H9 (cell line): ENCODE results near the gene CDK6. TPM values are rescaled to one million over a fixed set of nuclear protein-coding genes. Genes with fewer than 3 reads are reported as not detected.

Source experiments
- DNase-seq: peaks from one replicate; pipeline ENCODE4 v3.0.0-alpha.2; 2017
- H2AFZ ChIP-seq: one replicate; pipeline ENCODE4 v1.6.1; 2013; ENCODE audit warnings: mild to moderate bottlenecking, low read length, control low read depth, moderate library complexity
- H2AK5ac ChIP-seq: 2 replicates; pipeline ENCODE4 v1.6.1; 2013; ENCODE audit warnings: low read length, control low read depth, mixed read lengths; ENCODE audit not compliant: insufficient read length
- H2BK120ac ChIP-seq: one replicate; pipeline ENCODE4 v1.6.1; 2013; ENCODE audit warnings: low read depth, mild to moderate bottlenecking, low read length, control low read depth, inconsistent platforms; ENCODE audit not compliant: poor library complexity, severe bottlenecking
- H2BK12ac ChIP-seq: 2 replicates; pipeline ENCODE4 v1.6.1; 2013; ENCODE audit warnings: low read length, control low read depth, mixed read lengths, low read depth; ENCODE audit not compliant: insufficient read length
- H2BK15ac ChIP-seq: 2 replicates; pipeline ENCODE4 v1.6.1; 2013; ENCODE audit warnings: low read depth, low read length, control low read depth
- H2BK20ac ChIP-seq: one replicate; pipeline ENCODE4 v1.6.1; 2013; ENCODE audit warnings: low read depth, mild to moderate bottlenecking, low read length, control low read depth, inconsistent platforms; ENCODE audit not compliant: poor library complexity, severe bottlenecking
- H2BK5ac ChIP-seq: 2 replicates; pipeline ENCODE4 v1.6.1; 2013; ENCODE audit warnings: low read length, control low read depth, mixed read lengths; ENCODE audit not compliant: insufficient read length
- H3K14ac ChIP-seq: 2 replicates; pipeline ENCODE4 v1.6.1; 2013; ENCODE audit warnings: low read length, control low read depth; ENCODE audit not compliant: insufficient read depth
- H3K18ac ChIP-seq: 2 replicates; pipeline ENCODE4 v1.6.1; 2013; ENCODE audit warnings: low read depth, mild to moderate bottlenecking, mixed read lengths, low read length, control low read depth; ENCODE audit not compliant: insufficient read length
- H3K23ac ChIP-seq: 2 replicates; pipeline ENCODE4 v1.6.1; 2013; ENCODE audit warnings: low read length, control low read depth, mixed read lengths, low read depth; ENCODE audit not compliant: insufficient read length
- H3K23me2 ChIP-seq: 2 replicates; pipeline ENCODE4 v1.6.1; 2013; ENCODE audit warnings: low read depth, mild to moderate bottlenecking, mixed read lengths, low read length, control low read depth; ENCODE audit not compliant: insufficient read length, poor library complexity, severe bottlenecking
- H3K27ac ChIP-seq: 2 replicates; pipeline ENCODE4 v1.5.1; 2013; ENCODE audit warnings: low read length, control low read depth, mixed read lengths, low read depth; ENCODE audit not compliant: insufficient read length
- H3K27me3 ChIP-seq: 2 replicates; pipeline ENCODE4 v1.6.1; 2013; ENCODE audit warnings: low read length, control low read depth, inconsistent platforms; ENCODE audit not compliant: insufficient read depth
- H3K4ac ChIP-seq: 2 replicates; pipeline ENCODE4 v1.6.1; 2013; ENCODE audit warnings: low read depth, mild to moderate bottlenecking, control low read depth, inconsistent platforms, low read length, moderate library complexity
- H3K4me1 ChIP-seq: 2 replicates; pipeline ENCODE4 v1.6.1; 2013; ENCODE audit warnings: low read length, control low read depth, inconsistent platforms; ENCODE audit not compliant: insufficient read depth
- H3K4me2 ChIP-seq: 2 replicates; pipeline ENCODE4 v1.6.1; 2013; ENCODE audit warnings: low read length, control low read depth, mixed read lengths; ENCODE audit not compliant: insufficient read length, insufficient read depth
- H3K56ac ChIP-seq: 2 replicates; pipeline ENCODE4 v1.6.1; 2013; ENCODE audit warnings: low read depth, mild to moderate bottlenecking, mixed read lengths, low read length, control low read depth; ENCODE audit not compliant: insufficient read length
- H3K79me1 ChIP-seq: 2 replicates; pipeline ENCODE4 v1.6.1; 2013; ENCODE audit warnings: low read depth, mild to moderate bottlenecking, moderate library complexity, low read length, control low read depth, inconsistent platforms; ENCODE audit not compliant: insufficient read depth, poor library complexity, severe bottlenecking
- H3K79me2 ChIP-seq: 2 replicates; pipeline ENCODE4 v1.6.1; 2013; ENCODE audit warnings: low read length, control low read depth, inconsistent platforms; ENCODE audit not compliant: insufficient read depth
- H3K9ac ChIP-seq: 2 replicates; pipeline ENCODE4 v1.6.1; 2013; ENCODE audit warnings: low read length, control low read depth, mixed read lengths; ENCODE audit not compliant: insufficient read length; ENCODE audit errors: extremely low read depth
- H3K9me3 ChIP-seq: one replicate; pipeline ENCODE4 v1.6.1; 2013; ENCODE audit warnings: low read depth, low read length, inconsistent platforms; ENCODE audit not compliant: control insufficient read depth
- H3T11ph ChIP-seq: one replicate; pipeline ENCODE4 v1.6.1; 2013; ENCODE audit warnings: mild to moderate bottlenecking, low read length, control low read depth, inconsistent platforms
- H4K20me1 ChIP-seq: one replicate; pipeline ENCODE4 v1.6.1; 2013; ENCODE audit not compliant: control insufficient read depth, insufficient read length, insufficient read depth
- H4K5ac ChIP-seq: 2 replicates; pipeline ENCODE4 v1.6.1; 2013; ENCODE audit warnings: low read depth, mild to moderate bottlenecking, mixed read lengths, low read length, control low read depth; ENCODE audit not compliant: insufficient read length
- H4K8ac ChIP-seq: replicated peaks from 2 replicates; pipeline ENCODE4 v1.6.1; 2013; ENCODE audit warnings: low read length, control low read depth, mixed read lengths, low read depth; ENCODE audit not compliant: insufficient read length
- H4K91ac ChIP-seq: 2 replicates; pipeline ENCODE4 v1.6.1; 2013; ENCODE audit warnings: low read depth, mild to moderate bottlenecking, moderate library complexity, mixed read lengths, low read length, control low read depth; ENCODE audit not compliant: insufficient read length
- H3K27ac Mint-ChIP-seq, 3 experiments: 2 replicates in 2 of 3; 3 replicates in 1 of 3; pipeline ENCODE4 v1.8.0; 2020 to 2021; ENCODE audit warnings: mixed read lengths in 3 of 3, mild to moderate bottlenecking in 1 of 3, moderate library complexity in 1 of 3
- H3K27me3 Mint-ChIP-seq: 2 replicates; pipeline ENCODE4 v1.8.0; 2021; ENCODE audit warnings: low read depth, mild to moderate bottlenecking, moderate library complexity, mixed read lengths
- H3K36me3 Mint-ChIP-seq, 3 experiments: 2 replicates in 2 of 3; 3 replicates in 1 of 3; pipeline ENCODE4 v1.8.0; 2020 to 2021; ENCODE audit warnings: low read depth in 3 of 3, mixed read lengths in 3 of 3; ENCODE audit not compliant: insufficient read depth in 1 of 3
- H3K4me1 Mint-ChIP-seq, 2 experiments: 2 replicates each; pipeline ENCODE4 v1.8.0; 2020; ENCODE audit warnings: mixed read lengths in 2 of 2
- H3K4me3 Mint-ChIP-seq, 2 experiments: 2 replicates in 1 of 2; 3 replicates in 1 of 2; pipeline ENCODE4 v1.8.0; 2020 to 2021; ENCODE audit warnings: mild to moderate bottlenecking in 2 of 2, mixed read lengths in 2 of 2, moderate library complexity in 1 of 2
- H3K9me3 Mint-ChIP-seq, 2 experiments: 2 replicates in 1 of 2; 3 replicates in 1 of 2; pipeline ENCODE4 v1.8.0; 2020; ENCODE audit warnings: mild to moderate bottlenecking in 2 of 2, mixed read lengths in 2 of 2, moderate library complexity in 1 of 2
- CTCF ChIP-seq: fragments of 200-600 bp; sonication (generic); conservative IDR thresholded peaks from 3 replicates; pipeline ENCODE4 v1.8.0; 2021; ENCODE audit warnings: antibody characterized with exemption, mild to moderate bottlenecking
- total RNA-seq: library from RNA; stranded (reverse); gene quantifications from 2 replicates; pipeline ENCODE4 v1.2.1, GENCODE V29; 2021

The CDK6 gene
- total RNA-seq, 1 experiment from 2014 or later, result 30.0 TPM

- no peaks in the 10 kb centered on the region for H3K27me3 Mint-ChIP-seq
- H3K4me1 Mint-ChIP-seq, result peaks cover 32 to 39% of the 10 kb centered on the region in 2 experiments
- Histone ChIP-seq H3K9ac (no peak overlapping the region), H2AFZ (no peak overlapping the region), H3K27ac (no peak overlapping the region), H3K4ac (no peak overlapping the region), H3K23me2 (no peaks in the 10 kb centered on the region), H3K56ac (no peak overlapping the region), H3K18ac (no peak overlapping the region), H3K9me3 (no peaks in the 10 kb centered on the region), H2BK20ac (no peak overlapping the region), H2BK15ac (no peak overlapping the region), H2BK120ac (no peak overlapping the region), H2BK5ac (no peak overlapping the region), H3K14ac (no peak overlapping the region), H2AK5ac (no peak overlapping the region), H3K79me2 (no peaks in the 10 kb centered on the region), H2BK12ac (no peak overlapping the region), H4K5ac (no peak overlapping the region), H3T11ph (no peak overlapping the region), H4K8ac (no peak overlapping the region), H3K23ac (no peak overlapping the region), H4K91ac (no peak overlapping the region), H3K4me1 (no peaks in the 10 kb centered on the region; the same call in 1 of the 2 replicates), H3K27me3 (no peaks in the 10 kb centered on the region), H3K4me2 (no peak overlapping the region), H4K20me1 (no peaks in the 10 kb centered on the region), H3K79me1 (no peaks in the 10 kb centered on the region)
- H3K9me3 Mint-ChIP-seq, result no peaks in the 10 kb centered on the region
- TF ChIP-seq CTCF, result no peak
- H3K27ac Mint-ChIP-seq, result no peak overlapping the region
- H3K4me3 Mint-ChIP-seq, result no peak overlapping the region
- DNase-seq, result no peak
- peaks cover 0 to 7% (median 2%) of the 10 kb centered on the region in 3 experiments; a peak in 3 of 7 replicates for H3K36me3 Mint-ChIP-seq
These were observed 87.9 kb downstream of the CDK6 start for GRCh38 chr7:92748495-92748894.
